Memory B cell (primary cell): ENCODE results near the gene PCDH19.

Experiments used
- ATAC-seq: fragments of 150-1000 bp; cut with Tn5 transposase; 2 replicates; pipeline ENCODE4 v1.10.0; 2021; ENCODE audit warnings: low read depth, mild to moderate bottlenecking, moderate library complexity
- DNase-seq, 2 donors: peaks; one replicate each; pipeline ENCODE4 v3.0.0; 2022; ENCODE audit warnings: low spot score in 2 of 2
- H3K27ac Mint-ChIP-seq: one replicate; pipeline ENCODE4 v1.8.0; 2022; ENCODE audit warnings: mild to moderate bottlenecking, moderate library complexity, mixed read lengths
- H3K27me3 Mint-ChIP-seq: one replicate; pipeline ENCODE4 v1.8.0; 2022; ENCODE audit warnings: mixed read lengths
- H3K36me3 Mint-ChIP-seq: one replicate; pipeline ENCODE4 v1.8.0; 2022; ENCODE audit warnings: mild to moderate bottlenecking, mixed read lengths
- H3K4me1 Mint-ChIP-seq: one replicate; pipeline ENCODE4 v1.8.0; 2022; ENCODE audit warnings: mixed read lengths
- H3K4me3 Mint-ChIP-seq: one replicate; pipeline ENCODE4 v1.8.0; 2022; ENCODE audit warnings: mild to moderate bottlenecking, moderate library complexity, mixed read lengths
- H3K9me3 Mint-ChIP-seq: one replicate; pipeline ENCODE4 v1.8.0; 2022; ENCODE audit warnings: mixed read lengths

Gene PCDH19

GRCh38 chrX:100363896-100364295 is 46.2 kb downstream of the PCDH19 start:
- no peaks in the 10 kb centered on the region for H3K9me3 Mint-ChIP-seq
- H3K27ac Mint-ChIP-seq: no peak overlapping the region
- H3K27me3 Mint-ChIP-seq: no peaks in the 10 kb centered on the region
- H3K4me1 Mint-ChIP-seq: no peaks in the 10 kb centered on the region
- no peak for ATAC-seq
- H3K36me3 Mint-ChIP-seq: no peaks in the 10 kb centered on the region
- DNase-seq: no peak
- H3K4me3 Mint-ChIP-seq: no peak overlapping the region

GRCh38 chrX:100358766-100359165 is 51.3 kb downstream of the PCDH19 start:
- Mint-ChIP-seq H3K4me1 (no peaks in the 10 kb centered on the region), H3K27ac (no peak overlapping the region), H3K27me3 (peaks cover 2% of the 10 kb centered on the region), H3K36me3 (no peaks in the 10 kb centered on the region), H3K9me3 (no peaks in the 10 kb centered on the region), H3K4me3 (no peak overlapping the region)
- ATAC-seq: no peak
- DNase-seq: no peak

GRCh38 chrX:100356351-100356896 is 53.6 kb downstream of the PCDH19 start:
- Mint-ChIP-seq H3K9me3 (no peaks in the 10 kb centered on the region), H3K36me3 (no peaks in the 10 kb centered on the region), H3K27me3 (peaks cover 2% of the 10 kb centered on the region), H3K4me1 (no peaks in the 10 kb centered on the region), H3K27ac (no peak overlapping the region), H3K4me3 (no peak overlapping the region)
- DNase-seq: no peak
- ATAC-seq: no peak

- Mint-ChIP-seq H3K4me1 (no peaks in the 10 kb centered on the region), H3K27ac (no peak overlapping the region), H3K27me3 (peaks cover 2% of the 10 kb centered on the region), H3K9me3 (no peaks in the 10 kb centered on the region), H3K36me3 (no peaks in the 10 kb centered on the region), H3K4me3 (no peak overlapping the region)
- no peak for DNase-seq
- no peak for ATAC-seq
Observed at GRCh38 chrX:100355680-100356079, 54.4 kb downstream of the PCDH19 start.

- H3K36me3 Mint-ChIP-seq: no peaks in the 10 kb centered on the region
- H3K27me3 Mint-ChIP-seq: peaks cover 2% of the 10 kb centered on the region
- H3K4me3 Mint-ChIP-seq: no peak overlapping the region
- no peak for DNase-seq
- ATAC-seq: no peak
- H3K4me1 Mint-ChIP-seq: no peaks in the 10 kb centered on the region
- H3K27ac Mint-ChIP-seq: no peak overlapping the region
- no peaks in the 10 kb centered on the region for H3K9me3 Mint-ChIP-seq
Observed at GRCh38 chrX:100353326-100353725, 56.7 kb downstream of the PCDH19 start.

GRCh38 chrX:100350704-100351489 is 59.2 kb downstream of the PCDH19 start:
- H3K27ac Mint-ChIP-seq: no peak overlapping the region
- DNase-seq (no peak), ATAC-seq (no peak)
- no peaks in the 10 kb centered on the region for H3K27me3 Mint-ChIP-seq
- H3K4me3 Mint-ChIP-seq: no peak overlapping the region
- H3K36me3 Mint-ChIP-seq: no peaks in the 10 kb centered on the region
- H3K4me1 Mint-ChIP-seq: no peaks in the 10 kb centered on the region
- H3K9me3 Mint-ChIP-seq: no peaks in the 10 kb centered on the region

- Mint-ChIP-seq H3K4me3 (no peak overlapping the region), H3K27me3 (no peaks in the 10 kb centered on the region), H3K9me3 (no peaks in the 10 kb centered on the region), H3K4me1 (no peaks in the 10 kb centered on the region), H3K27ac (no peak overlapping the region), H3K36me3 (no peaks in the 10 kb centered on the region)
- no peak for DNase-seq
- ATAC-seq: no peak
Observed at GRCh38 chrX:100349391-100349790, 60.7 kb downstream of the PCDH19 start.

GRCh38 chrX:100341142-100341510 is 68.9 kb downstream of the PCDH19 start:
- ATAC-seq (no peak), DNase-seq (no peak)
- Mint-ChIP-seq H3K27me3 (peaks cover under 1% of the 10 kb centered on the region), H3K27ac (no peak overlapping the region), H3K36me3 (no peaks in the 10 kb centered on the region), H3K9me3 (no peaks in the 10 kb centered on the region), H3K4me1 (no peaks in the 10 kb centered on the region), H3K4me3 (no peak overlapping the region)

- DNase-seq (no peak), ATAC-seq (no peak)
- Mint-ChIP-seq H3K4me3 (no peak overlapping the region), H3K9me3 (no peaks in the 10 kb centered on the region), H3K36me3 (no peaks in the 10 kb centered on the region), H3K4me1 (no peaks in the 10 kb centered on the region), H3K27ac (no peak overlapping the region), H3K27me3 (peaks cover 2% of the 10 kb centered on the region)
Observed at GRCh38 chrX:100340491-100341141, 69.5 kb downstream of the PCDH19 start.

- Mint-ChIP-seq H3K36me3 (no peaks in the 10 kb centered on the region), H3K27ac (no peak overlapping the region), H3K4me1 (no peaks in the 10 kb centered on the region), H3K4me3 (no peak overlapping the region), H3K9me3 (no peaks in the 10 kb centered on the region), H3K27me3 (peaks cover 2% of the 10 kb centered on the region)
- no peak for ATAC-seq
- no peak for DNase-seq
Observed at GRCh38 chrX:100328351-100328750, 81.7 kb downstream of the PCDH19 start.

- DNase-seq (no peak), ATAC-seq (no peak)
- Mint-ChIP-seq H3K36me3 (no peaks in the 10 kb centered on the region), H3K27me3 (no peaks in the 10 kb centered on the region), H3K4me1 (no peaks in the 10 kb centered on the region), H3K27ac (no peak overlapping the region), H3K9me3 (peaks cover 1% of the 10 kb centered on the region), H3K4me3 (no peak overlapping the region)
Observed at GRCh38 chrX:100319716-100320115, 90.4 kb downstream of the PCDH19 start.

- H3K4me3 Mint-ChIP-seq: no peak overlapping the region
- no peak for ATAC-seq
- no peak for DNase-seq
- H3K27ac Mint-ChIP-seq: no peak overlapping the region
- no peaks in the 10 kb centered on the region for H3K27me3 Mint-ChIP-seq
- H3K9me3 Mint-ChIP-seq: peaks cover 1% of the 10 kb centered on the region
- no peaks in the 10 kb centered on the region for H3K4me1 Mint-ChIP-seq
- H3K36me3 Mint-ChIP-seq: no peaks in the 10 kb centered on the region
Observed at GRCh38 chrX:100316987-100317386, 93.1 kb downstream of the PCDH19 start.

- H3K27me3 Mint-ChIP-seq: no peaks in the 10 kb centered on the region
- no peak for DNase-seq
Observed at GRCh38 chrX:100315566-100315965, 94.5 kb downstream of the PCDH19 start.

GRCh38 chrX:100299559-100299958 is 110.5 kb downstream of the PCDH19 start:
- Mint-ChIP-seq H3K4me3 (no peak overlapping the region), H3K9me3 (no peaks in the 10 kb centered on the region), H3K36me3 (no peaks in the 10 kb centered on the region), H3K27me3 (peaks cover 1% of the 10 kb centered on the region), H3K4me1 (no peaks in the 10 kb centered on the region), H3K27ac (no peak overlapping the region)
- ATAC-seq (no peak), DNase-seq (no peak)

More at GRCh38 chrX:100315566-100315965, 94.5 kb downstream of the PCDH19 start:
- Mint-ChIP-seq H3K4me1 (no peaks in the 10 kb centered on the region), H3K27ac (no peak overlapping the region), H3K4me3 (no peak overlapping the region), H3K36me3 (no peaks in the 10 kb centered on the region), H3K9me3 (peaks cover 1% of the 10 kb centered on the region)
- no peak for ATAC-seq
